SK-N-SH (cell line): ENCODE data around the gene ALOX5AP. TPM values are rescaled to one million over a fixed set of nuclear protein-coding genes. Genes with fewer than 3 reads are reported as not detected.

ENCODE experiments used
- CTCF ChIA-PET: fragments of 300-600, 350-600 bp; formaldehyde crosslinking; extraction: SDS; loops from one replicate; lab custom pipeline; 2021; lab: Yijun Ruan, JAX
- POLR2A ChIA-PET: fragments of 350-600 bp; sonication (Branson Sonifier 250); formaldehyde crosslinking; extraction: SDS; loops from one replicate; lab custom pipeline; 2020; ENCODE audit warnings: antibody characterized with exemption, inconsistent platforms; lab: Yijun Ruan, JAX
- DNase-seq: peaks from one replicate; pipeline ENCODE4 v3.0.0; 2012
- H2AFZ ChIP-seq: fragments of 200-600 bp; sonication (generic); 2 replicates; pipeline ENCODE4 v1.8.1; 2016; ENCODE audit warnings: antibody characterized with exemption, mild to moderate bottlenecking, low read depth
- H3F3A ChIP-seq: fragments of 200-600 bp; sonication (generic); replicated peaks from 2 replicates; pipeline ENCODE3; 2016; ENCODE audit warnings: antibody characterized with exemption, mild to moderate bottlenecking; ENCODE audit not compliant: insufficient read depth
- H3K27ac ChIP-seq, 2 experiments: fragments of 200-500 bp in 1 of 2; fragments of 200-600 bp in 1 of 2; sonication (Bioruptor generic) in 1 of 2; sonication (generic), shearing (Covaris generic) in 1 of 2; 2 replicates each; pipeline versions ENCODE4 v1.5.1 to v1.6.1; 2014 to 2016; ENCODE audit warnings: low read depth in 2 of 2, inconsistent platforms in 1 of 2, low read length in 1 of 2, mild to moderate bottlenecking in 1 of 2, mixed read lengths in 1 of 2
- H3K27me3 ChIP-seq: fragments of 200-600 bp; sonication (generic), shearing (Covaris generic); 2 replicates; pipeline ENCODE4 v1.6.1; 2016; ENCODE audit warnings: mixed run types; ENCODE audit not compliant: insufficient read depth
- H3K36me3 ChIP-seq, 2 experiments: fragments of 200-500 bp in 1 of 2; fragments of 200-600 bp in 1 of 2; sonication (Bioruptor generic) in 1 of 2; sonication (generic) in 1 of 2; replicated peaks in 1 of 2; 2 replicates each; pipeline versions ENCODE3 to v1.5.1; 2014 to 2016; ENCODE audit warnings: low read length in 1 of 2, mild to moderate bottlenecking in 1 of 2; ENCODE audit not compliant: insufficient read depth in 2 of 2, control insufficient read depth in 1 of 2
- H3K4me1 ChIP-seq, 2 experiments: fragments of 200-500 bp in 1 of 2; fragments of 200-600 bp in 1 of 2; sonication (Bioruptor generic) in 1 of 2; sonication (generic), shearing (Covaris generic) in 1 of 2; 2 replicates each; pipeline versions ENCODE4 v1.5.1 to v1.6.1; 2014 to 2016; ENCODE audit warnings: low read depth in 1 of 2, low read length in 1 of 2, mixed run types in 1 of 2; ENCODE audit not compliant: insufficient read depth in 2 of 2, control insufficient read depth in 1 of 2
- H3K4me2 ChIP-seq: fragments of 200-600 bp; sonication (generic), shearing (Covaris generic); 2 replicates; pipeline ENCODE4 v1.6.1; 2017; ENCODE audit warnings: mixed run types
- H3K4me3 ChIP-seq, 2 experiments: fragments of 200-500 bp in 1 of 2; fragments of 200-600 bp in 1 of 2; sonication (Bioruptor generic) in 1 of 2; sonication (generic), shearing (Covaris generic) in 1 of 2; 2 replicates each; pipeline versions ENCODE4 v1.5.1 to v1.8.1; 2014 to 2016; ENCODE audit warnings: low read depth in 2 of 2, inconsistent platforms in 1 of 2, low read length in 1 of 2, mild to moderate bottlenecking in 1 of 2, mixed read lengths in 1 of 2, moderate library complexity in 1 of 2
- H3K79me2 ChIP-seq: fragments of 200-600 bp; sonication (generic); 2 replicates; pipeline ENCODE4 v1.8.1; 2017; ENCODE audit warnings: mild to moderate bottlenecking; ENCODE audit not compliant: insufficient read depth
- H3K9ac ChIP-seq: fragments of 200-600 bp; sonication (generic); 2 replicates; pipeline ENCODE4 v1.6.1; 2017; ENCODE audit warnings: mixed run types
- H3K9me2 ChIP-seq: fragments of 200-600 bp; sonication (generic); 2 replicates; pipeline ENCODE4 v1.6.1; 2017; ENCODE audit warnings: mixed run types
- H3K9me3 ChIP-seq: fragments of 200-600 bp; sonication (generic); 2 replicates; pipeline ENCODE4 v1.6.1; 2017; ENCODE audit warnings: mixed run types, mild to moderate bottlenecking, moderate library complexity
- H4K20me1 ChIP-seq: fragments of 200-600 bp; sonication (generic); 2 replicates; pipeline ENCODE4 v1.6.1; 2017; ENCODE audit warnings: mild to moderate bottlenecking, mixed run types; ENCODE audit not compliant: insufficient read depth
- CTCF ChIP-seq: fragments of 200-600 bp; sonication (generic); IDR thresholded peaks from 2 replicates; pipeline ENCODE4 v1.6.1; 2017; ENCODE audit warnings: antibody characterized with exemption, mild to moderate bottlenecking, moderate library complexity
- ELF1 ChIP-seq: IDR thresholded peaks from 2 replicates; pipeline ENCODE4 v1.4.0; 2012
- EP300 ChIP-seq, 2 experiments: IDR thresholded peaks; 2 replicates each; pipeline versions ENCODE4 v1.4.0 to v1.6.1; 2012; ENCODE audit warnings: borderline replicate concordance in 1 of 2, low read depth in 1 of 2, low read length in 1 of 2
- FOSL2 ChIP-seq: IDR thresholded peaks from 2 replicates; pipeline ENCODE4 v1.4.0; 2012; ENCODE audit warnings: low read depth, mild to moderate bottlenecking, moderate library complexity, borderline replicate concordance
- FOXJ3 ChIP-seq: sonication (generic); formaldehyde crosslinking; IDR thresholded peaks from 2 replicates; pipeline ENCODE4 v1.5.1; 2020; ENCODE audit warnings: mild to moderate bottlenecking, missing genetic modification reagents
- GATA2 ChIP-seq: sonication (generic); formaldehyde crosslinking; IDR thresholded peaks from 2 replicates; pipeline ENCODE4 v1.5.0; 2020; ENCODE audit warnings: mild to moderate bottlenecking, missing genetic modification reagents
- JUND ChIP-seq: IDR thresholded peaks from 2 replicates; pipeline ENCODE4 v1.4.0; 2012
- MEF2A ChIP-seq: IDR thresholded peaks from 2 replicates; pipeline ENCODE4 v1.4.0; 2012; ENCODE audit warnings: low read depth, borderline replicate concordance
- MXI1 ChIP-seq: IDR thresholded peaks from 2 replicates; pipeline ENCODE4 v1.6.1; 2012; ENCODE audit warnings: mild to moderate bottlenecking, low read depth, low read length, improper control_type of control experiment
- NFIC ChIP-seq: IDR thresholded peaks from 2 replicates; pipeline ENCODE4 v1.4.0; 2012; ENCODE audit warnings: borderline replicate concordance
- NRF1 ChIP-seq: IDR thresholded peaks from 2 replicates; pipeline ENCODE4 v1.6.1; 2012; ENCODE audit warnings: low read depth, mild to moderate bottlenecking, low read length
- RAD21 ChIP-seq: IDR thresholded peaks from 2 replicates; pipeline ENCODE4 v1.6.1; 2012; ENCODE audit warnings: mild to moderate bottlenecking, low read length
- REST ChIP-seq: IDR thresholded peaks from 2 replicates; pipeline ENCODE4 v1.6.1; 2012; ENCODE audit warnings: mild to moderate bottlenecking, low read depth, low read length, moderate library complexity
- RFX5 ChIP-seq: IDR thresholded peaks from 2 replicates; pipeline ENCODE4 v1.6.1; 2012; ENCODE audit warnings: mild to moderate bottlenecking, improper control_type of control experiment, low read length
- RXRA ChIP-seq: IDR thresholded peaks from 2 replicates; pipeline ENCODE4 v1.4.0; 2012; ENCODE audit warnings: low read depth, mild to moderate bottlenecking, borderline replicate concordance
- SMC3 ChIP-seq: IDR thresholded peaks from 2 replicates; pipeline ENCODE4 v1.6.1; 2012; ENCODE audit warnings: low read depth, low read length, improper control_type of control experiment
- TAF1 ChIP-seq: IDR thresholded peaks from 2 replicates; pipeline ENCODE4 v1.6.1; 2012; ENCODE audit warnings: low read depth, mild to moderate bottlenecking, low read length, moderate library complexity, borderline replicate concordance
- TCF12 ChIP-seq: IDR thresholded peaks from 2 replicates; pipeline ENCODE4 v1.4.0; 2012
- TEAD4 ChIP-seq: IDR thresholded peaks from 2 replicates; pipeline ENCODE4 v1.4.0; 2012; ENCODE audit warnings: mild to moderate bottlenecking, borderline replicate concordance; ENCODE audit not compliant: insufficient read depth
- USF2 ChIP-seq: fragments of 150-350 bp; IDR thresholded peaks from 2 replicates; pipeline ENCODE4 v1.6.1; 2017; ENCODE audit warnings: antibody characterized with exemption, low read length, low read depth, borderline replicate concordance
- YY1 ChIP-seq: IDR thresholded peaks from 2 replicates; pipeline ENCODE4 v1.4.0; 2012; ENCODE audit warnings: low read depth, mild to moderate bottlenecking
- WGBS: methylation state at CpG from one replicate; pipeline ENCODE4 v1.1.6; 2017; ENCODE audit warnings: low lambda C conversion rate; 5-methylcytosine and 5-hydroxymethylcytosine counted together
- polyA plus RNA-seq, 3 experiments: library from polyadenylated mRNA; depleted of rRNA; stranded (reverse); fragments of >200 nt; gene quantifications; 2 replicates each; pipeline ENCODE4 v1.2.3, GENCODE V29; 2012
- TF ChIP-seq, protein P1 (sequence below): fragments of 150-350 bp; IDR thresholded peaks from 2 replicates; pipeline ENCODE4 v1.6.1; 2016; ENCODE audit warnings: mild to moderate bottlenecking, low read depth, low read length

ALOX5AP gene
- polyA plus RNA-seq, 1 of the 3 experiments (the other 2 are of a cell fraction): 1.3 TPM

GRCh38 chr13:30792285-30793000 lies 57.1 kb downstream of the ALOX5AP start (continued):
- peak; percentile 99 for TF ChIP-seq TCF12
- no peak for TF ChIP-seq USF2
- no peak for TF ChIP-seq ELF1
- no peak for TF ChIP-seq REST
- 0 out of 2 replicates have a peak, but pooled peaks have one; percentile 13 for TF ChIP-seq TAF1
- TF ChIP-seq, protein P1, sequence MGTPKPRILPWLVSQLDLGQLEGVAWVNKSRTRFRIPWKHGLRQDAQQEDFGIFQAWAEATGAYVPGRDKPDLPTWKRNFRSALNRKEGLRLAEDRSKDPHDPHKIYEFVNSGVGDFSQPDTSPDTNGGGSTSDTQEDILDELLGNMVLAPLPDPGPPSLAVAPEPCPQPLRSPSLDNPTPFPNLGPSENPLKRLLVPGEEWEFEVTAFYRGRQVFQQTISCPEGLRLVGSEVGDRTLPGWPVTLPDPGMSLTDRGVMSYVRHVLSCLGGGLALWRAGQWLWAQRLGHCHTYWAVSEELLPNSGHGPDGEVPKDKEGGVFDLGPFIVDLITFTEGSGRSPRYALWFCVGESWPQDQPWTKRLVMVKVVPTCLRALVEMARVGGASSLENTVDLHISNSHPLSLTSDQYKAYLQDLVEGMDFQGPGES: no peak
- peak; percentile 44 for TF ChIP-seq RAD21
- peak; percentile 97 for TF ChIP-seq RXRA
- TF ChIP-seq SMC3: peak; percentile 0; the same call in 1 of the 2 replicates
- TF ChIP-seq MEF2A: no peak
- TF ChIP-seq MXI1: no peak
- peak; percentile 55 for TF ChIP-seq GATA2 (CRISPR knock-in tag)
- peak; percentile 98 for TF ChIP-seq NFIC
- TF ChIP-seq FOSL2: peak; percentile 90
- TF ChIP-seq YY1: no peak; the same call in 1 of the 2 replicates

- Histone ChIP-seq H3K27ac (peak overlapping the region in 1 of 2 experiments; percentile 58; a peak in 2 of 4 replicates), H3F3A (peaks cover 3% of the 10 kb centered on the region), H3K4me1 (peaks cover 32 to 35% of the 10 kb centered on the region in 2 experiments), H3K9me3 (no peaks in the 10 kb centered on the region), H3K9me2 (no peaks in the 10 kb centered on the region), H4K20me1 (no peaks in the 10 kb centered on the region), H3K4me3 (no peak overlapping the region), H3K27me3 (no peaks in the 10 kb centered on the region), H3K4me2 (peak overlapping the region; percentile 54), H3K9ac (peak overlapping the region; percentile 38; the same call in 1 of the 2 replicates), H3K36me3 (no peaks in the 10 kb centered on the region), H2AFZ (peak overlapping the region; percentile 76; the same call in 1 of the 2 replicates), H3K79me2 (no peaks in the 10 kb centered on the region)
- DNase-seq: no peak
- WGBS: 18% methylated on average over 4 of the region's 4 CpGs
- POLR2A ChIA-PET: no interaction called here
- CTCF ChIA-PET: interaction anchor here (0.5 to 2.7 kb wide), 10 partner anchors 9 to 683 kb away, joined by 3 to 9 read pairs (median 3); no protein-coding TSS in a partner anchor
- TF ChIP-seq TEAD4 (no peak), RFX5 (no peak), TAF1 (no peak), JUND (no peak), FOXJ3 (CRISPR knock-in tag) (no peak), TCF12 (peak; percentile 46), EP300 (IDR thresholded peaks at IDR 0.05; ENCODE audit: borderline replicate concordance in 1 of 2, low read depth in 1 of 2, low read length in 1 of 2) (0 out of 4 replicates have a peak, but pooled peaks of 1 of the 2 experiments have one; percentile 26), RXRA (peak; percentile 77; the same call in 1 of the 2 replicates), GATA2 (CRISPR knock-in tag) (no peak), FOSL2 (no peak), NRF1 (no peak), RAD21 (peak; percentile 28; the same call in 1 of the 2 replicates), CTCF (peak; percentile 26)
Measured at GRCh38 chr13:30796132-30796572, 60.8 kb downstream of the ALOX5AP start.
